GM12872 (cell line): ENCODE results near the gene GPR141.

Experiments used
- CTCF ChIP-seq: IDR thresholded peaks from 3 replicates; pipeline ENCODE4 v1.5.1; 2011; ENCODE audit warnings: low read depth, mild to moderate bottlenecking, low read length, moderate library complexity; ENCODE audit not compliant: insufficient read depth

Gene GPR141

GRCh38 chr7:37659971-37660565, 23.5 kb upstream of the GPR141 start:
- no peak for TF ChIP-seq CTCF

- no peak for TF ChIP-seq CTCF
Observed at GRCh38 chr7:37660614-37661013, 23.0 kb upstream of the GPR141 start.

GRCh38 chr7:37663693-37664092, 19.9 kb upstream of the GPR141 start:
- no peak for TF ChIP-seq CTCF

- TF ChIP-seq CTCF, result no peak
Observed at GRCh38 chr7:37665352-37666022, 18.1 kb upstream of the GPR141 start.

- TF ChIP-seq CTCF, result no peak
Observed at GRCh38 chr7:37666026-37666799, 17.4 kb upstream of the GPR141 start.

- TF ChIP-seq CTCF, result no peak
Observed at GRCh38 chr7:37669818-37670217, 13.7 kb upstream of the GPR141 start.

- TF ChIP-seq CTCF, result no peak
Observed at GRCh38 chr7:37670436-37670835, 13.1 kb upstream of the GPR141 start.
